Measurements from ENCODE around the gene RBBP8NL. TPM values are rescaled to one million over a fixed set of nuclear protein-coding genes. Genes with fewer than 3 reads are reported as not detected.

The RBBP8NL gene
- total RNA-seq, 4 donors from 2014 or later: not detected

DNA sequence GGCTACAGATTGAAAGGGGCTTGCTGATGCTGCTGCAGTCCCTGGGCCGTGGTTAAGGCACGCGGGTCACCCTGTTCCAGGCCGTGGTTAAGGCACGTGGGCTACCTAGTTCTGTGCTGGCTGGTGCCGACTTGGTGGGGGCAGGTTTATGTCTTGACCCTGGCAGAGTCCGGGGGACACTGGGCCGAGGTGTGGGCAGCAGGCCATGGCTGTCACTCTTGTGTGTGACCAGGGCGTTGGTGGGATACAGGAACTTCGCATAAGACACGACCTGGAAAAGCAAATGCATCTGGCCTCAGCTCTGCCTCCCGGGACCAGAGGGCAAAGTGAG lies 34.0 kb downstream of the RBBP8NL start:
- TF ChIP-seq, protein P1, sequence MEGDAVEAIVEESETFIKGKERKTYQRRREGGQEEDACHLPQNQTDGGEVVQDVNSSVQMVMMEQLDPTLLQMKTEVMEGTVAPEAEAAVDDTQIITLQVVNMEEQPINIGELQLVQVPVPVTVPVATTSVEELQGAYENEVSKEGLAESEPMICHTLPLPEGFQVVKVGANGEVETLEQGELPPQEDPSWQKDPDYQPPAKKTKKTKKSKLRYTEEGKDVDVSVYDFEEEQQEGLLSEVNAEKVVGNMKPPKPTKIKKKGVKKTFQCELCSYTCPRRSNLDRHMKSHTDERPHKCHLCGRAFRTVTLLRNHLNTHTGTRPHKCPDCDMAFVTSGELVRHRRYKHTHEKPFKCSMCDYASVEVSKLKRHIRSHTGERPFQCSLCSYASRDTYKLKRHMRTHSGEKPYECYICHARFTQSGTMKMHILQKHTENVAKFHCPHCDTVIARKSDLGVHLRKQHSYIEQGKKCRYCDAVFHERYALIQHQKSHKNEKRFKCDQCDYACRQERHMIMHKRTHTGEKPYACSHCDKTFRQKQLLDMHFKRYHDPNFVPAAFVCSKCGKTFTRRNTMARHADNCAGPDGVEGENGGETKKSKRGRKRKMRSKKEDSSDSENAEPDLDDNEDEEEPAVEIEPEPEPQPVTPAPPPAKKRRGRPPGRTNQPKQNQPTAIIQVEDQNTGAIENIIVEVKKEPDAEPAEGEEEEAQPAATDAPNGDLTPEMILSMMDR (IDR thresholded peaks at IDR 0.05): no peak
- TF ChIP-seq EP300 (IDR thresholded peaks at IDR 0.05) (no peak), POLR2A (IDR thresholded peaks at IDR 0.05; ENCODE audit: low read depth) (no peak), POLR2AphosphoS5 (IDR thresholded peaks at IDR 0.05) (no peak)
- H3K36me3 ChIP-seq: peaks cover 3 to 83% (median 79%) of the 10 kb centered on the region in 4 donors
- intact Hi-C loops (cut with DNase I): no loop called here

DNA sequence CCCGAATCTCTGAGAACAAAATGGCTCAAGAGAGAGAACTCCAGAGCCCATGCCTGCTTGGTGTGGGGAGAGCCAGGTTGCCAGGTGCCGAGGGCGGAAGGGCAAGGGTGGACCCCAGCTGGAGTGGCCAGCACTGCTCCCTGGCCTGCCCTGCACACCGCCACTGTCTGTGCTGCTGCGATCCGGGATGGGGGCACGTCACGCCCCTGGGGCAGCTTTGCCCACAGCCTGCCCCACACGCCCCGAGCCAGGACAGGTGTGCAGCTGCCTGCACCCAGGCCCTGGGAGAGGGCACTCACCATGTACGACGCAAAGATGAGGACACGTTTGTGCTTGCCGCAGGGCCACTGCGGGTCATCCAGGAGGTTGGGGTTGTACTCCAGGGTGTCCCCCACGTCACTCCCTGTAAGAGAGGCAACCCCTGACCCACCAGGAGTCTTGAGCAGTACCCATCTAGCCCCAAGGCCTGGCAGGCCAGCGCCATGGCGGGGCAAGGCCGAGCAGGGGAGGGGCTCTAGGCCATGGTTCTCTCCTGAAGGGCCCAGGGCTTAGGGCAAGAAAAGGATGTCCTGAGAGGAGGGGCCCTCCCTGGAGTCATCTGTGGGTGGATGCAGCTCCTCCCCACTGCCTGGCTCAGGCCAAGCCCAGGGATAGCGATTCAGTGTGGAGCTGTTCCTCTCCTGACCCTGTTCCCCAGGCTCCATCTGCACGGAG lies 34.6 kb downstream of the RBBP8NL start:
- DNase-seq (ENCODE audit: extremely low spot score): no peak
- intact Hi-C loops (cut with DNase I): no loop called here
- Histone ChIP-seq H3K27ac (replicated peaks in 1 of 4) (no peak overlapping the region), H3K4me1 (peaks cover 5 to 11% (median 6%) of the 10 kb centered on the region in 4 donors), H3K4me3 (no peak overlapping the region), H3K36me3 (peaks cover 3 to 88% (median 82%) of the 10 kb centered on the region in 4 donors), H3K9me3 (no peaks in the 10 kb centered on the region), H3K27me3 (no peaks in the 10 kb centered on the region)
- 90% methylated on average over 4 of the region's 21 CpGs for WGBS
- TF ChIP-seq POLR2A (IDR thresholded peaks at IDR 0.05; ENCODE audit: low read depth): no peak
- TF ChIP-seq, protein P1 (IDR thresholded peaks at IDR 0.05): no peak
- no peak for TF ChIP-seq POLR2AphosphoS5 (IDR thresholded peaks at IDR 0.05)
- TF ChIP-seq EP300 (IDR thresholded peaks at IDR 0.05): no peak

More for the DNA sequence above, 34.0 kb downstream of the RBBP8NL start:
- 69% methylated on average over 5 of the region's 12 CpGs for WGBS
- Histone ChIP-seq H3K4me1 (peaks cover 0 to 6% (median under 1%) of the 10 kb centered on the region in 4 donors), H3K27ac (replicated peaks in 1 of 4) (no peak overlapping the region), H3K27me3 (no peaks in the 10 kb centered on the region), H3K9me3 (no peaks in the 10 kb centered on the region), H3K4me3 (no peak overlapping the region)
- DNase-seq (ENCODE audit: extremely low spot score): no peak

DNA sequence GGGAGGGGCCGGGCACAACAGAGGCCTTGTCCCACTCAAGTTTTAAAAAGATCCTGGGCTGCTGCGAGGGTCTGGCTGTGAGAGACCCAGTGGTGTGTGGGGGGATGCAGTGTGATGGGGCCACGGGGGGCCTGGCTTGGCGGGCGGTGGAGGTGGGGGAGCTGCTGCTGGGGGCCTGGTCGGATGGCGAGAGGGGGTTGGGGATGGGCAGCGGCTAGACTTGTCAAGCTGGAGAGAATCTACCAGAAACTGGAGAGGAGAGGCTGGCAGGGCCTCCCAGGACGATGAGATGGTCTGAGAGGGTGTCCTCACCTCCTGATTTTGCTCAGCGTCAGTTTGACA lies 35.3 kb downstream of the RBBP8NL start:
- no peak for DNase-seq (ENCODE audit: extremely low spot score)
- WGBS: 93% methylated on average over 9 of the region's 10 CpGs
- Histone ChIP-seq H3K27me3 (no peaks in the 10 kb centered on the region), H3K4me1 (peaks cover 11 to 17% (median 11%) of the 10 kb centered on the region in 4 donors), H3K9me3 (no peaks in the 10 kb centered on the region), H3K4me3 (no peak overlapping the region), H3K36me3 (peaks cover 3 to 89% (median 82%) of the 10 kb centered on the region in 4 donors), H3K27ac (replicated peaks in 1 of 4) (no peak overlapping the region)
- TF ChIP-seq EP300 (IDR thresholded peaks at IDR 0.05) (no peak), POLR2AphosphoS5 (IDR thresholded peaks at IDR 0.05) (no peak), POLR2A (IDR thresholded peaks at IDR 0.05; ENCODE audit: low read depth) (no peak)
- TF ChIP-seq, protein P1 (IDR thresholded peaks at IDR 0.05): no peak
- intact Hi-C loops (cut with DNase I): no loop called here

DNA sequence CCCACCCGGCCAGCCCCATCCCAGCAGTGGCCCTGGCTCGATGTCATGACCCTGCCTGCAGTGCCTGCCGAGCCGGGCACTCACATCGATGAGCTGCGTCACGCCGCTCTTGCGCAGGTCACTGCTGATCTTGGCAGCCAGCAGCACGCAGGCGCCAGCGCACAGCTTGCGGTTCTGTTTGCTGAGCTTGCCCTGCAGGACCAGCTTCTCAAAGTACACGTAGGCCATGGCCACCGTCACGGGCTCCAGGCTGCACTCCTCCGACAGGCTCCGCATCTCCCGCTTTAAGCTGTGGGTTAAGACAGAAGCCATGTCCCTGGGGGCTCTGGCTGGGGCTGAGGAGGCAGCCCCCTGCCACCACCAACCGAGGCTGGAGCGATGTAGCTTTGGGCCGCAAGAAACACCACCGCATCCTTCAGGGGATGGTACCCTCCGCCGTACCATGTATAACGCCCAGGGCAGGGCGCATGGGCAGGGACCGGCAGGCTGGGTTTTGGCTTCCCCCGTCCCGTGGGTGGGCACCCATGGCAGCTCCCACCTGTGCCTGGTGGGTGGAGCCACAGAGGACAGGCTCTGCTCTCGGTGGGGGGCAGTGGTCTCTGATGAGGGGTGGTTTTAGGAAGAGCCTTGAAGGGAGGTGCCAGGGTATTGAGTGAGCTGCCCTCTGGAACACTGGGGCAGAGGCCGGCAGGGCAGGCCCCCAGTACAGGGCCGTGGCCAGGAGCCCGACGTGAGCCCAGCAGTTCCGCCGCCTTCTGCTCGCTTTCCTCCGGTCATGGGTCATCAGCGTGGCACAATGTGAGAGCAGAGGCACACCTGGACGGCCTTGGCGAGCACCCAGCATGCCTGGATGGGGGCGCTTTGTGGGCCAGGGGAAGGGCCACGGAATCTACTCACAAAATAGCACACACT lies 35.9 kb downstream of the RBBP8NL start:
- TF ChIP-seq POLR2AphosphoS5 (IDR thresholded peaks at IDR 0.05): no peak
- TF ChIP-seq, protein P1 (IDR thresholded peaks at IDR 0.05): no peak
- TF ChIP-seq EP300 (IDR thresholded peaks at IDR 0.05): no peak
- TF ChIP-seq POLR2A (IDR thresholded peaks at IDR 0.05; ENCODE audit: low read depth): no peak
- DNase-seq (ENCODE audit: extremely low spot score): no peak
- H3K9me3 ChIP-seq: no peaks in the 10 kb centered on the region

More for the DNA sequence above, 35.9 kb downstream of the RBBP8NL start:
- H3K4me3 ChIP-seq: no peak overlapping the region
- peaks cover 11 to 17% (median 12%) of the 10 kb centered on the region in 4 donors for H3K4me1 ChIP-seq
- intact Hi-C loops (cut with DNase I): no loop called here
- H3K27ac ChIP-seq (replicated peaks in 1 of 4): no peak overlapping the region
- WGBS: 90% methylated on average over 23 of the region's 44 CpGs
- H3K27me3 ChIP-seq: no peaks in the 10 kb centered on the region
- peaks cover 3 to 85% (median 82%) of the 10 kb centered on the region in 4 donors for H3K36me3 ChIP-seq

All from esophagus muscularis mucosa (tissue), 4 donors.